Measurements from ENCODE around the gene CREB3L1.
A peak's percentile ranks its signal among the peaks of the same experiment; 100 is the strongest.

Gene CREB3L1

GRCh38 chr11:46273511-46274205 is 3.8 kb upstream of the CREB3L1 start:
- DNase-seq (ENCODE audit: low read depth in 2 of 2): no peak

- no peak for DNase-seq (ENCODE audit: low read depth in 2 of 2)
Measured at GRCh38 chr11:46275964-46276641, 1.4 kb upstream of the CREB3L1 start.

- no peak for DNase-seq (ENCODE audit: low read depth in 2 of 2)
Measured at GRCh38 chr11:46277313-46277621, 195 bp upstream of the CREB3L1 start.

GRCh38 chr11:46278387-46279125 is 1.1 kb downstream of the CREB3L1 start:
- no peak for DNase-seq (ENCODE audit: low read depth in 2 of 2)

- no peak for DNase-seq (ENCODE audit: low read depth in 2 of 2)
Measured at GRCh38 chr11:46279126-46280099, 2.0 kb downstream of the CREB3L1 start.

GRCh38 chr11:46280706-46281105 is 3.2 kb downstream of the CREB3L1 start:
- no peak for DNase-seq (ENCODE audit: low read depth in 2 of 2)

- DNase-seq (ENCODE audit: low read depth in 2 of 2): peak; percentile 58 to 63
Measured at GRCh38 chr11:46281371-46281831, 3.9 kb downstream of the CREB3L1 start.

GRCh38 chr11:46285173-46285572 is 7.7 kb downstream of the CREB3L1 start:
- DNase-seq (ENCODE audit: low read depth in 2 of 2): no peak

GRCh38 chr11:46285594-46286033 is 8.2 kb downstream of the CREB3L1 start:
- no peak for DNase-seq (ENCODE audit: low read depth in 2 of 2)

- no peak for DNase-seq (ENCODE audit: low read depth in 2 of 2)
Measured at GRCh38 chr11:46286789-46287188, 9.3 kb downstream of the CREB3L1 start.

GRCh38 chr11:46288451-46288850 is 11.0 kb downstream of the CREB3L1 start:
- DNase-seq (ENCODE audit: low read depth in 2 of 2): no peak

- no peak for DNase-seq (ENCODE audit: low read depth in 2 of 2)
Measured at GRCh38 chr11:46290011-46290410, 12.5 kb downstream of the CREB3L1 start.

GRCh38 chr11:46290598-46291309 is 13.3 kb downstream of the CREB3L1 start:
- peak; percentile 98 to 99 for DNase-seq (ENCODE audit: low read depth in 2 of 2)

GRCh38 chr11:46291441-46292150 is 14.1 kb downstream of the CREB3L1 start:
- no peak for DNase-seq (ENCODE audit: low read depth in 2 of 2)

- DNase-seq (ENCODE audit: low read depth in 2 of 2): no peak
Measured at GRCh38 chr11:46293066-46293465, 15.6 kb downstream of the CREB3L1 start.

GRCh38 chr11:46293641-46294103 is 16.2 kb downstream of the CREB3L1 start:
- peak; percentile 79 to 81 for DNase-seq (ENCODE audit: low read depth in 2 of 2)

GRCh38 chr11:46294365-46295309 is 17.2 kb downstream of the CREB3L1 start:
- peak; percentile 92 to 94 for DNase-seq (ENCODE audit: low read depth in 2 of 2)

GRCh38 chr11:46295312-46296058 is 18.0 kb downstream of the CREB3L1 start:
- DNase-seq (ENCODE audit: low read depth in 2 of 2): peak in 1 of 2 experiments; percentile 49

Measured in fibroblast of skin of left quadriceps (primary cell).